Panc1 (cell line): ENCODE data around the gene SNX24. TPM values are rescaled to one million over a fixed set of nuclear protein-coding genes. Genes with fewer than 3 reads are reported as not detected.

ENCODE experiments used
- ATAC-seq: fragments of 200-7000 bp; cut with Tn5 transposase; 2 replicates; pipeline ENCODE4 v1.9.1; 2020; ENCODE audit warnings: mild to moderate bottlenecking, moderate library complexity
- BruUV-seq: library from RNA; stranded (reverse); fragments of 400-500 nt; replicated peaks from 2 replicates; lab custom pipeline; 2021; lab: Mats Ljungman, UMichigan
- CTCF ChIA-PET: fragments of 300-600 bp; sonication (Branson Sonifier 250); formaldehyde crosslinking; loops from one replicate; lab custom pipeline; 2022; ENCODE audit warnings: antibody characterized with exemption; lab: Charles Lee
- POLR2A ChIA-PET: fragments of 300-600 bp; sonication (Branson Sonifier 250); formaldehyde crosslinking; loops from one replicate; lab custom pipeline; 2022; ENCODE audit warnings: antibody characterized with exemption; lab: Charles Lee
- DNase-seq: peaks from one replicate; pipeline ENCODE4 v3.0.0-alpha.2; 2010; ENCODE audit warnings: low read depth, low spot score
- H3K27ac ChIP-seq: 2 replicates; pipeline ENCODE4 v1.5.1; 2011; ENCODE audit warnings: mild to moderate bottlenecking, low read length, inconsistent platforms
- H3K27me3 ChIP-seq: fragments of 200-500 bp; sonication (Bioruptor generic); 2 replicates; pipeline ENCODE4 v1.6.0; 2014; ENCODE audit warnings: low read length, inconsistent platforms; ENCODE audit not compliant: control insufficient read depth, insufficient read depth
- H3K36me3 ChIP-seq: fragments of 200-500 bp; sonication (Bioruptor generic); 2 replicates; pipeline ENCODE4 v1.5.1; 2014; ENCODE audit warnings: inconsistent platforms, mild to moderate bottlenecking, low read length, moderate library complexity; ENCODE audit not compliant: control insufficient read depth, insufficient read depth
- H3K4me1 ChIP-seq: 2 replicates; pipeline ENCODE4 v1.5.1; 2011; ENCODE audit warnings: inconsistent platforms, mild to moderate bottlenecking, low read length, moderate library complexity; ENCODE audit not compliant: control insufficient read depth, insufficient read depth
- H3K4me3 ChIP-seq, 2 experiments: 2 replicates each; pipeline ENCODE4 v1.5.1; 2011 to 2012; ENCODE audit warnings: low read depth in 2 of 2, low read length in 2 of 2, mild to moderate bottlenecking in 2 of 2, inconsistent platforms in 1 of 2, moderate library complexity in 1 of 2
- H3K9me3 ChIP-seq: fragments of 200-500 bp; sonication (Bioruptor generic); 2 replicates; pipeline ENCODE4 v1.5.1; 2014; ENCODE audit warnings: low read depth, mild to moderate bottlenecking, inconsistent platforms, low read length, moderate library complexity; ENCODE audit not compliant: control insufficient read depth, insufficient read depth
- POLR2AphosphoS5 ChIP-seq: IDR thresholded peaks from 2 replicates; pipeline ENCODE4 v1.6.1; 2012; ENCODE audit warnings: mild to moderate bottlenecking, low read depth, low read length, moderate library complexity
- SIN3A ChIP-seq: IDR thresholded peaks from 2 replicates; pipeline ENCODE4 v1.6.1; 2012; ENCODE audit warnings: low read depth, mild to moderate bottlenecking, low read length, moderate library complexity, borderline replicate concordance; ENCODE audit not compliant: insufficient read depth
- TCF7L2 ChIP-seq: IDR thresholded peaks from 2 replicates; pipeline ENCODE4 v1.6.1; 2011; ENCODE audit warnings: mild to moderate bottlenecking, low read depth, low read length, inconsistent platforms
- in situ Hi-C: cut with HindIII; loops from 2 replicates; pipeline ENCODE4 v1.10.0; 2016; ENCODE audit warnings: low sequenced_read_pairs, low pct_unique_long_range_greater_than_20kb
- intact Hi-C: fragments of 100-400 bp; cut with micrococcal nuclease; formaldehyde crosslinking; loops from one replicate; pipeline ENCODE4 v1.10.0; 2022; ENCODE audit not compliant: unreplicated experiment
- total RNA-seq: library from RNA; stranded (reverse); gene quantifications from one replicate; pipeline ENCODE4 v1.2.1, GENCODE V29; 2021; ENCODE audit not compliant: unreplicated experiment
- TF ChIP-seq, protein P1 (sequence below): fragments of 450-650 bp; IDR thresholded peaks from 2 replicates; pipeline ENCODE4 v1.5.1; 2017; ENCODE audit warnings: mild to moderate bottlenecking
- TF ChIP-seq, protein P2 (sequence below), 2 experiments: IDR thresholded peaks; 2 replicates each; pipeline ENCODE4 v1.6.1; 2011 to 2012; ENCODE audit warnings: low read depth in 2 of 2, control low read depth in 1 of 2, low read length in 1 of 2, mild to moderate bottlenecking in 1 of 2, moderate library complexity in 1 of 2; ENCODE audit not compliant: insufficient read depth in 1 of 2

SNX24 gene
- total RNA-seq, 1 experiment from 2014 or later, result 32.8 TPM

DNA sequence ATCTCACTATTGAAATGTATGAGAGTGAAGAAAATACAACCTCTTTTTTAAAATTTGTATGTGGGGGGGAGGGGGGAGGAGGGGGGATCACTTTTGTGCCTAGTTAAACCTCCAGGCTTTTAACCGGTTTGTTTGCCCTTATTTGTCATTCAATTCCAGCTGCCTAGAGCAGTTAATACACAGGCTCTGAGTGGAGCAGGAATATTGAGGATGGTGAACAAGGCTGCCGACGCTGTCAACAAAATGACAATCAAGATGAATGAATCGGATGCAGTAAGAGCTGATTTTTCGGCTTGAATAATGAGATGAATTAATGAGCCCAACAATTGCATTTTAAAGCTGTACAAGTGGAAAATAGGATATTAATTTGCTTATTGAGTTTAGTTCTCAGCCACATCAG is 28.7 kb upstream of the SNX24 start:
- in situ Hi-C loops, result no loop called here

DNA sequence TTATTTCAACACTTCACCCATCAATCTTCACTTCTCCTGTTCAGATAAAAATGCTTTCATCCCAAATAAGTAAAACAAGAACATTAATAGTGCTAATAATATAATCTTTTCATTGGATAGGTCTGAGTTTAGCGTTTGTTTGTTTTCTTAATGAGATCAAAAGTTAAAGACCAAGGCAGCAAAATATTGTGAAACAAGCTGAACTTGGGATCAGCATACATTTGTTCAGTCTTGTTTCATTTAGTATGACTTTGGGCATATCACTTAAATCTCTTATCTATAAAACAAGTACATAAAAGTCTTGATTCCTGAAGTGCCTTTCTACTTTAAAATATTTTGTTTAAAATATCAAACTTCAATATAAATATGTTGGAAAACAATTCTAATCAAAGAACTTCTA is 13.4 kb upstream of the SNX24 start:
- ATAC-seq (no peak), DNase-seq (no peak)
- peaks cover 11% of the 10 kb centered on the region; the same call in 1 of the 2 replicates for H3K36me3 ChIP-seq
- H3K9me3 ChIP-seq, result no peaks in the 10 kb centered on the region
- no peak overlapping the region for H3K27ac ChIP-seq
- no peaks in the 10 kb centered on the region for H3K4me1 ChIP-seq
- in situ Hi-C loops (no loop called here), intact Hi-C loops (no loop called here)
- ChIA-PET POLR2A (interaction anchor here (0.6 kb wide), 1 partner anchor 12 kb away, joined by 3 read pairs; no protein-coding TSS in a partner anchor), CTCF (no interaction called here)
- H3K4me3 ChIP-seq, result no peak overlapping the region
- no peak for TF ChIP-seq SIN3A
- TF ChIP-seq, protein P1, sequence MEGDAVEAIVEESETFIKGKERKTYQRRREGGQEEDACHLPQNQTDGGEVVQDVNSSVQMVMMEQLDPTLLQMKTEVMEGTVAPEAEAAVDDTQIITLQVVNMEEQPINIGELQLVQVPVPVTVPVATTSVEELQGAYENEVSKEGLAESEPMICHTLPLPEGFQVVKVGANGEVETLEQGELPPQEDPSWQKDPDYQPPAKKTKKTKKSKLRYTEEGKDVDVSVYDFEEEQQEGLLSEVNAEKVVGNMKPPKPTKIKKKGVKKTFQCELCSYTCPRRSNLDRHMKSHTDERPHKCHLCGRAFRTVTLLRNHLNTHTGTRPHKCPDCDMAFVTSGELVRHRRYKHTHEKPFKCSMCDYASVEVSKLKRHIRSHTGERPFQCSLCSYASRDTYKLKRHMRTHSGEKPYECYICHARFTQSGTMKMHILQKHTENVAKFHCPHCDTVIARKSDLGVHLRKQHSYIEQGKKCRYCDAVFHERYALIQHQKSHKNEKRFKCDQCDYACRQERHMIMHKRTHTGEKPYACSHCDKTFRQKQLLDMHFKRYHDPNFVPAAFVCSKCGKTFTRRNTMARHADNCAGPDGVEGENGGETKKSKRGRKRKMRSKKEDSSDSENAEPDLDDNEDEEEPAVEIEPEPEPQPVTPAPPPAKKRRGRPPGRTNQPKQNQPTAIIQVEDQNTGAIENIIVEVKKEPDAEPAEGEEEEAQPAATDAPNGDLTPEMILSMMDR, result no peak
- TF ChIP-seq, protein P2, sequence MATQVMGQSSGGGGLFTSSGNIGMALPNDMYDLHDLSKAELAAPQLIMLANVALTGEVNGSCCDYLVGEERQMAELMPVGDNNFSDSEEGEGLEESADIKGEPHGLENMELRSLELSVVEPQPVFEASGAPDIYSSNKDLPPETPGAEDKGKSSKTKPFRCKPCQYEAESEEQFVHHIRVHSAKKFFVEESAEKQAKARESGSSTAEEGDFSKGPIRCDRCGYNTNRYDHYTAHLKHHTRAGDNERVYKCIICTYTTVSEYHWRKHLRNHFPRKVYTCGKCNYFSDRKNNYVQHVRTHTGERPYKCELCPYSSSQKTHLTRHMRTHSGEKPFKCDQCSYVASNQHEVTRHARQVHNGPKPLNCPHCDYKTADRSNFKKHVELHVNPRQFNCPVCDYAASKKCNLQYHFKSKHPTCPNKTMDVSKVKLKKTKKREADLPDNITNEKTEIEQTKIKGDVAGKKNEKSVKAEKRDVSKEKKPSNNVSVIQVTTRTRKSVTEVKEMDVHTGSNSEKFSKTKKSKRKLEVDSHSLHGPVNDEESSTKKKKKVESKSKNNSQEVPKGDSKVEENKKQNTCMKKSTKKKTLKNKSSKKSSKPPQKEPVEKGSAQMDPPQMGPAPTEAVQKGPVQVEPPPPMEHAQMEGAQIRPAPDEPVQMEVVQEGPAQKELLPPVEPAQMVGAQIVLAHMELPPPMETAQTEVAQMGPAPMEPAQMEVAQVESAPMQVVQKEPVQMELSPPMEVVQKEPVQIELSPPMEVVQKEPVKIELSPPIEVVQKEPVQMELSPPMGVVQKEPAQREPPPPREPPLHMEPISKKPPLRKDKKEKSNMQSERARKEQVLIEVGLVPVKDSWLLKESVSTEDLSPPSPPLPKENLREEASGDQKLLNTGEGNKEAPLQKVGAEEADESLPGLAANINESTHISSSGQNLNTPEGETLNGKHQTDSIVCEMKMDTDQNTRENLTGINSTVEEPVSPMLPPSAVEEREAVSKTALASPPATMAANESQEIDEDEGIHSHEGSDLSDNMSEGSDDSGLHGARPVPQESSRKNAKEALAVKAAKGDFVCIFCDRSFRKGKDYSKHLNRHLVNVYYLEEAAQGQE (IDR thresholded peaks at IDR 0.05; ENCODE audit: insufficient read depth in 1 of 2, low read depth in 2 of 2, low read length in 1 of 2), result no peak
- TF ChIP-seq POLR2AphosphoS5, result no peak
- no peak for TF ChIP-seq TCF7L2
- BruUV-seq, result no TSS peak
- no peaks in the 10 kb centered on the region for H3K27me3 ChIP-seq

More for the DNA sequence above, 28.7 kb upstream of the SNX24 start:
- intact Hi-C loops, result no loop called here
- H3K4me3 ChIP-seq, result no peak overlapping the region
- H3K9me3 ChIP-seq, result no peaks in the 10 kb centered on the region
- H3K27ac ChIP-seq, result no peak overlapping the region
- peaks cover 10% of the 10 kb centered on the region for H3K36me3 ChIP-seq
- ChIA-PET CTCF (interaction anchor here (0.7 kb wide), 1 partner anchor 622 kb away, joined by 3 read pairs; no protein-coding TSS in a partner anchor), POLR2A (no interaction called here)
- H3K27me3 ChIP-seq, result no peaks in the 10 kb centered on the region
- TF ChIP-seq SIN3A (no peak), POLR2AphosphoS5 (no peak), TCF7L2 (no peak)
- TF ChIP-seq, protein P2 (IDR thresholded peaks at IDR 0.05; ENCODE audit: insufficient read depth in 1 of 2, low read depth in 2 of 2, low read length in 1 of 2), result no peak
- TF ChIP-seq, protein P1, result no peak
- ATAC-seq, result no peak
- BruUV-seq, result no TSS peak
- no peaks in the 10 kb centered on the region for H3K4me1 ChIP-seq
- no peak for DNase-seq
